Stimulated activated CD4-positive, alpha-beta T cell treated with anti-CD3 and anti-CD28 coated beads, TNF-alpha, amount 100 ng/mL, for 24 hours (primary cell): ENCODE data around the gene PTPN13.
"Not testable (repeated sequence)": the region's sequence is repeated elsewhere in the genome, so short reads cannot be mapped to it uniquely, and the experiment has no call there.

Source experiments
- DNase-seq, 3 experiments: peaks; one replicate each; pipeline ENCODE4 v3.0.0-alpha.2; 2020; ENCODE audit warnings: low read depth in 3 of 3

Gene PTPN13

DNA sequence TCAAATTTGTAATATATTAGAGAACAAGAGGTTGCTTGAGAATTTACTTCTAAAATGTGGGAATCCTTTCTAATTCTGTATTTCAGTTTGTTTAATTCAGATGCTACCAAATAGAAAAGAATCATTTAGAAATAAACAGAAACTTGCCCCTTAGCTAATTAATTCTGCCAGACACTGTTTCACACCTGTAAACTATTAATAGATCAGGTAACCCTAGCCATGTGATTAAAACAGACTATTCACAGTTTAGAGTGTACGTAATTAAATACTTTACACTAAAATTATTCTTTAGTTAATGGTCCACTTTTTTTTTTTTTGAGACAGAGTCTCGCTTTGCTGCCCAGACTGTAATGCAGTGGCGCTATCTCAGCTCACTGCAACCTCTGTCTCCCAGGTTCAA lies 124.0 kb downstream of the PTPN13 start:
- no peak for DNase-seq

DNA sequence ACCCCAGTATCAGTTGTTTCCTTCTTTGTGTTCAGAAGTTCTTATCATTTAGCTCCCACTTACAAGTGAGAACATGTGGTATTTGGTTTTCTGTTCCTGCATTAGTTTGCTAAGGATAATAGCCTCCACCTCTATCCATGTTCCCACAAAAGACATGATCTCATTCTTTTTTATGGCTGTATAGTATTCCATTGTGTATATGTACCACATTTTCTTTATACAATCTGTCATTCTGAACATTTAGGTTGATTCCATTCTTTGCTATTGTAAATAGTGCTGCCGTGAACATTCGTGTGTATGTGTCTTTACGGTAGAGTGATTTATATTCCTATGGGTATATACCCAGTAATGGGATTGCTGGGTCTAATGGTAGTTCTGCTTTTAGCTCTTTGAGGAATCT lies 125.0 kb downstream of the PTPN13 start:
- not testable (repeated sequence) for DNase-seq

DNA sequence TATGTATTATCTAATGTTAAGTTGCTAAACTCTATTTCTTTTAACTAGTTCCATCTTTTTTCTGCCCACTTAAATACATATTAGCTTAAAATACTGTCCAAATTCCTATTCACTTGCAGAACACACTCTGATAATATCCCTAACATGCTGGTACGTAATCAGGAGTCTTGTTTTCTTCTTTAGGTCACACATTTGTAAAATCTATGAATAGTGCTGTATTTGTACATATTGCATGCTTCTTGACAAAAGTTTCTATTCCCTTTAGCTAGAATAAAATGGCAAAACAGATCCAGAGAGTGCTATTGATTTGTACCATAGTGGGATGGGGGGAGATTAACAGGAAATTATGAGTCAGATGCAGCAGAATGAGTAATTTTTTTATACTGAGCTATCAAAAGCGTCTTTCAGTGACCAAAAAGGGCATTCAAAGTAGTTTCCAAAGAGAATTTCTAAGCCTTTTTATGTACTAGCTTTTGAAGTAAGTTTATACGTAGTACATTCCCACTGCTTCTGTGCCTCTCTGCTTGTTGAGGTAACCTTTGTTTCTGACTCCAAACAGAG lies 126.5 kb downstream of the PTPN13 start:
- DNase-seq, result no peak

DNA sequence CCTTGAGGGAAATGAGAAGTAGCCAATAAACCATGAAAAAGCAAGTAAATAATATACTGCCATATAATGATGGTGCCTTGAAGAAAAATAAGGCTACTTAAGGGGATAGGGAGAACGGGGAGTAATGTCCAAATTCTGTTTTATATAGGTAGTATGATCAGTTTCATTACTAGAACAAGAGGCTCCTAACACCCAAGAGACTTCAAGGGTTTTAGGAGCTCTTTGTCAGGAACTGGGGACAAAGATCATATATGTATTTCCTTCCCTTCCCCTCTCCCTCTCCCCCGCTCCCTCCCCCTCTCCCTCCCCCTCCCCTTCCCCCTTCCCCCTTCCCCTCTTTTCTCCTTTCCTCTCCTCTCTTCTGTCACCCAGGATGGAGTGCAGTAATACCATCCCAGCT lies 127.3 kb downstream of the PTPN13 start:
- DNase-seq, result no peak

DNA sequence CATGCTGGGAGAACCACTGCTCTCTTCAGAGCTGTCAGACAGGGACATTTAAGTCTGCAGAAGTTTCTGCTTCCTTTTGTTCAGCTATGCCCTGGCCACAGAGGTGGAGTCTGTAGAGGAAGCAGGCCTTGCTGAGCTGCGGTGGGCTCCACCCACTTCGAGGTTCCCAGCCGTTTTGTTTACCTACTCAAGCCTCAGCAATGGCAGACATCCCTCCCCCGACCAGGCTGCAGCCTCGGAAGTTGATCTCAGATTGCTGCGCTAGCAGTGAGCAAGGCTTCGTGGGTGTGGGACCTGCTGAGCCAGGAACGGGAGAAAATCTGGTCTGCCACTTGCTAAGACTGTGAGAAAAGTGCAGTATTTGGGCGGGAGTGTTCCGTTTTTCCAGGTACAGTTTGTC lies 136.2 kb downstream of the PTPN13 start:
- no peak for DNase-seq

DNA sequence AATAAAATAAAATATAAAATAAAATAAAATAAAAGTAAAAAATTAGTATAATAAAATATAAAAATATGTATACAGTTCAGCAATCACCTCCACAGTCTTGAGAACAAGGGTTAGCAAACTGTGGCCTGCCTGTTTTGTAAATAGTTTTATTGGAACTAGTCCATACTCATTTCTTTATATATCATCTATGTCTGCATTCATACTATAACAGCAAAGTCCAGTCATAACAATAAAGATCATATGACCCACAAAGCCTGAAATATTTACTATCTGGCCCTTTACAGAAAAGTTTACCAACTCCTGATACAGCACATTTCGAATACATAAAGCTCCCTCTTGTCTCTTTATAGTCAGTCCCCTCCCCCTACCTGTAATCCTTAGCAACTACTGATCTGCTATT lies 143.1 kb downstream of the PTPN13 start:
- no peak for DNase-seq

DNA sequence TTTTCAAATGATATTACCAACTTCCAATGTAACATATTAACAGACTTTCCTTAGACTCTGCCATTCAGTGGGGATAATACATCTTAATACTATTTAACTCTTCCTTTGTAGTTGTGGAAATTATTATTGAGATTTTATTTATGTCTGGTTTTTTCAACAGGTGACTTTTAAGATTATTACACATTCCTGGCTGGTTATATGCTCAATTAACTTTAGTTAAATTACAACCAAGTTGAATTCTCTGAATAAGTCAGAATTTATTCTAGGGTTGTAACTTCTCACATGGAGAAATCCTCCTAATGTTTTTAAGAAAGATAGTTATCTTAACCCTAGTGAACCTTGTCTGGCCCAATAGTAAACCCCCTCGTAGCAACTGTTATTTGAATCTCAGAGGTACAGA lies 147.7 kb downstream of the PTPN13 start:
- no peak for DNase-seq

DNA sequence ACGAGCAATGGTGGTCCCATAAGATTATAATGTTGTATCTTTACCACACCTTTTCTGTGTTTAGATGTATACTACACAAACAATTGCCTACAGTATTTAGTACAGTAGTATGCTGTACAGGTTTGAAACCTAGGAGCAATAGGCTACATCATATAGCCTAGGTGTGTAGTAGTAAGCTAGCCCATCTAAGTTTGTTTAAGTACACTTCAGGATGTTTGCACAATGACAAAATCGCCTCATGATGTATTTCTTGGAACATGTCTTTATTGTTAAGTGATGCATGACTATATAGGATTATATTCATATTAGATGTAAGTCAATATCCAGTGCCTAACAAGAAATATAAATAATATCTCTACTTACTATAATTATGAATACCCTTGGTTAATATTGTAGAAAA lies 150.5 kb downstream of the PTPN13 start:
- no peak for DNase-seq

DNA sequence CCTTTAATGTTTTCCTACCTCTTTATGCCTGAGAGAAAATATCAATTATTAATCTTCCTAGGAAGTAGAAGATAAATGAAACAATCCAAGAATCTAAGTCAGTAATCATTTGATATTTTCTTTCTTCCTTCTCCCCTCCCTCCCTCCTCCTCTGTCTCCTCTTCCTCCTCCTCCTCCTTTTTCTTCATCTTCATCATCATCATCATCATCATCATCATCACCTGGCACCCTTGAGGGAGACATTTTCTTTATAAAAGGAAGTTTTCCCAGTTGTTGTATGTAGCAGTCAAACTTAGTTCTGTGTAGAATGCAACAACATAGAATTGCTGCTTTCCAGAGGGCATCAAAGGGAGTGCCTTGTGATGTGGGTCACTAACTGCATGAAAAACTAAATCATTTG lies 155.0 kb downstream of the PTPN13 start:
- no peak for DNase-seq

DNA sequence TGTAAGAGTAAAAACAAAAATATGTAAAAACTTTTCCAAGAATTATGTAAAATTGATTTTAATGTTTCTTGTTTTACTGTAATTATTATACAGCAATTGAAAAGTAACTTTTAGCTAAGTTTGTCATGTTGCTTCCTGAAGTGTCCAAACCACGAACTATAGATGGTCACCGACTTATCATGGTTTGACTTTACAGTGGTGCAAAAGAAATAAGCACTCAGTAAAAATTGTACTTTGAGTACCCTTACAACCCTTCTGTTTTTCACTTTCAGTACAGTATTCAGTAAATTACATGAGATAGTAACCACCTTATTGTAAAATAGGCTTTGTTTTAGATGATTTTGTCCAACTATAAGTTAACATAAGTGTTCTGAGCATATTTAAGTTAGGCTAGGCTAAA lies 161.3 kb downstream of the PTPN13 start:
- DNase-seq, result no peak

DNA sequence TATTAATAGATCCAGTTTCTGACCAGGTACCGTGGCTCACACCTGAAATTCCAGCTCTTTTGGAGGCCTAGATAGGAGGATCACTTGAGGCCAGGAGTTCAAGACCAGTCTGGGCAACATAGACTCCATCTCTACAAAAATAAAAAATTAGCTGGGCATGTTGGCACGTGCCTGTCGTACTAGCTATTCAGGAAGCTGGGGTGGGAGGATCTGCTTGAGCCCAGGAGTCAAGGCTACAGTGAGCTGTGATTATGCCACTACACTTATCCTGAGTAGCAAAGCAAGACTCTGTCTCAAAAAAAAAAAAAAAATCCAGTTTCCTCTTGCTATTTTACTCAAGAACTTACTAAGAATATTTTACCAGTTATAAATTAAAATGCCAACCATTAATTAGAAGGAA lies 163.4 kb downstream of the PTPN13 start:
- no peak for DNase-seq

DNA sequence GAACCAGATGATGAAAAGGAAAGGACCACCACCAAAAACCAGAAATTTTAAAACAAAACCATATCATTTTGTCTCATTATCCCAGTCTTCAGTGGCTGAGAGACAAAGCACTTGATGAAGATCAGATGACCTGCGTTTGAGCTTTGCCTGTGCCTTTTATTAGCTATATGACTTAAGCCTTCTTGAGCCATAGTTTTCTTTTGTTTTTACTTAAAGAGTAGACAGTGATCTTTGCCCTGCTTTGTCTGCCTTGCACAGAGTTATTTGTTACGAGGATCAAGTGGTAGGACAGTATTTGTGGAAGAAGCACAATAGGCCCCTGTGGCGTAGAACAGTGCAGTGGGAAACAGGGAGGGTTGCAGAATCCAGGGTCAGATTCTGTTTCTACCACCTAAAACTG lies 165.2 kb downstream of the PTPN13 start:
- no peak for DNase-seq

DNA sequence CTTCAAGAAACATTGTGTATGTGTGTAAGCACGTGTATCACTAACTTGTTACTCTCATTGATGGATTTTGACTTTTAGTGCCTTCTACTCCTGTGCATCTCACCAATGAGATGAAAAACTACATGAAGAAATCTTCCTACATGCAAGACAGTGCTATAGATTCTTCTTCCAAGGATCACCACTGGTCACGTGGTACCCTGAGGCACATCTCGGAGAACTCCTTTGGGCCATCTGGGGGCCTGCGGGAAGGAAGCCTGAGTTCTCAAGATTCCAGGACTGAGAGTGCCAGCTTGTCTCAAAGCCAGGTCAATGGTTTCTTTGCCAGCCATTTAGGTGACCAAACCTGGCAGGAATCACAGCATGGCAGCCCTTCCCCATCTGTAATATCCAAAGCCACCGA lies 168.5 kb downstream of the PTPN13 start:
- DNase-seq, result no peak

DNA sequence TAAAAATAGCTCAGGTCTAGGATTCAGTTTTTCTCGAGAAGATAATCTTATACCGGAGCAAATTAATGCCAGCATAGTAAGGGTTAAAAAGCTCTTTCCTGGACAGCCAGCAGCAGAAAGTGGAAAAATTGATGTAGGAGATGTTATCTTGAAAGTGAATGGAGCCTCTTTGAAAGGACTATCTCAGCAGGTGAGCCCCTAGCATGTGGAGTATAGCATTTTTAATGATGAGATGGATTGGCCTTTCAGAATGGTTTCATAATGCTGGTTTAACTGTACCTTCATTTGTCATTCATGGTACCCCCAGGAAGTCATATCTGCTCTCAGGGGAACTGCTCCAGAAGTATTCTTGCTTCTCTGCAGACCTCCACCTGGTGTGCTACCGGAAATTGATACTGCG lies 175.7 kb downstream of the PTPN13 start:
- DNase-seq, result no peak

DNA sequence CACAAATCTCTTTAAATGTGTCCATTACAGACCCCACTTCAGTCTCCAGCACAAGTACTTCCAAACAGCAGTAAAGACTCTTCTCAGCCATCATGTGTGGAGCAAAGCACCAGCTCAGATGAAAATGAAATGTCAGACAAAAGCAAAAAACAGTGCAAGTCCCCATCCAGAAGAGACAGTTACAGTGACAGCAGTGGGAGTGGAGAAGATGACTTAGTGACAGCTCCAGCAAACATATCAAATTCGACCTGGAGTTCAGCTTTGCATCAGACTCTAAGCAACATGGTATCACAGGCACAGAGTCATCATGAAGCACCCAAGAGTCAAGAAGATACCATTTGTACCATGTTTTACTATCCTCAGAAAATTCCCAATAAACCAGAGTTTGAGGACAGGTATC lies 177.0 kb downstream of the PTPN13 start:
- no peak for DNase-seq

DNA sequence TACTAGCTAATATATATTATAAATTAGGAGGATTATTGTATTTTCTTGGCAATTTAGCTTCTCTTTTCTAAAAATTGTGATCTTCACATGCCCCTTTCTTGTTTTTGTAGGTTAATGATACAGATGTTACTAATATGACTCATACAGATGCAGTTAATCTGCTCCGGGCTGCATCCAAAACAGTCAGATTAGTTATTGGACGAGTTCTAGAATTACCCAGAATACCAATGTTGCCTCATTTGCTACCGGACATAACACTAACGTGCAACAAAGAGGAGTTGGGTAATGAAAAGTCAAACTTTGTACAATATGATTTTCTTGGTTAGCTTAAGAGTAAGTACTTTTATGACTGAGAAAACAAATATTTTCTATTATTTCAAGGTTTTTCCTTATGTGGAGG lies 180.9 kb downstream of the PTPN13 start:
- DNase-seq, result no peak

DNA sequence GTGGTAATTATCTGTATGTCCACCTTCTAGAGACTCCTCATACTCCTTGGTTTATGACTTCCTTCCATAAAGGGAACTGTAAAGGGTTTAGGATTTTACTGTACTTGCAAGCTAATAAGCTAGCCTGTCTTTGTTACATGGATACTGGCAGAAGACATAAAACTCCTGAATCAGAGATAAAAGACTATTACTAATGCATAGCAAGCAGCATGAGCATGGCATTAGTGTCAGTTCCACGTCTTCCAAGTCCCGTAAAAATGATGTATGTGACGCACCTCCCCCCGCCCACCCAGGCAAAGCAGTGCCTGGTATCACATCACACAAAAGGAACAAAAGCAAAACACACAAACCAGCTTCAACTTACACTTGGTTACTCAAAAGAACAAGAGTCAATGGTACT lies 184.1 kb downstream of the PTPN13 start:
- DNase-seq, result no peak

DNA sequence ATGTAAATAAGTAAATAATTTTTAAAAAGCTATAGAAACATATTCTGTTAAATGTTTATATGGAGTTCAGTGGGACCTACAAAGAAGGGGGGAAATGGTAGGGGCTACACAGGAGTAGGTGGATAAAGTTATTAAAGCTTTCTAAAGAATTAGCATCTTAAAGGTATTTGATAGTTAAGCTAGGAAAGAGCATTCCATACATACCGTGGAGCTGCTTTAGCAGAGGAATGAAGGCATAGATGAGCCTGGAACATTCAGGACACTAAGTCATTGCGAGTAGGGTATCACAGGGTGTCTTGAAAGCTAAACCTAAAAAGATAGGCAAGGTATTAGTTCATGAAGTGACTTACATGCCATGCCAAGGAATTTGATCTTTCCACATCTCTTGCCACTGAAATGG lies 194.7 kb downstream of the PTPN13 start:
- DNase-seq, result no peak

DNA sequence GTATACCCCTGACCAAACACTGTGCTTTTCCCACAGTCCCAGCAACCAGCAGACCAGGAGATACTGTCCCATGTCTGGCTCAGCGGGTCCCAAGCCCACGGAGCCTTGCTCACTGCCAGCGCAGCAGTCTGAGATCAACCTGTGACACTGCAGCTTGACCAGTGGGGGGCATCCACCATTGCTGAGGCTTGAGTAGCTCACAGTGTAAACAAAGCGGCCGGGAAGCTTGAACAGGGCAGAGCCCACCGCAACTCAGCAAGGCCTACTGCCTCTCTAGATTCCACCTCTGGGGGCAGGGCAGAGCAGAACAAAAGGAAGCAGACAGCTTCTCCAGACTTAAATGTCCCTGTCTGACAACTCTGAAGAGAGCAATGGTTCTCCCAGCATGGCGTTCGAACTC lies 197.0 kb downstream of the PTPN13 start:
- no peak for DNase-seq

DNA sequence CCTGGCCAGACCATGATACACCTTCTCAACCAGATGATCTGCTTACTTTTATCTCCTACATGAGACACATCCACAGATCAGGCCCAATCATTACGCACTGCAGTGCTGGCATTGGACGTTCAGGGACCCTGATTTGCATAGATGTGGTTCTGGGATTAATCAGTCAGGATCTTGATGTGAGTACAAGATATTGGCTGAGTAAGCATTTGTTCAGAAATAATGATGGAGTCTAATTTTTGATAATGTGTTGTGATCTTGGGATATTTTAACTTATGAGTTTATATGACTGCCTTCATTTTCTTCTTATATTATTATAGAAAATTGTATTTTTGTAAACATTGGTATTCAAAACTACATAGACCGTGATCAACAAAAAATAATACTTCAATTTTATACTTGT lies 215.7 kb downstream of the PTPN13 start:
- DNase-seq, result no peak

DNA sequence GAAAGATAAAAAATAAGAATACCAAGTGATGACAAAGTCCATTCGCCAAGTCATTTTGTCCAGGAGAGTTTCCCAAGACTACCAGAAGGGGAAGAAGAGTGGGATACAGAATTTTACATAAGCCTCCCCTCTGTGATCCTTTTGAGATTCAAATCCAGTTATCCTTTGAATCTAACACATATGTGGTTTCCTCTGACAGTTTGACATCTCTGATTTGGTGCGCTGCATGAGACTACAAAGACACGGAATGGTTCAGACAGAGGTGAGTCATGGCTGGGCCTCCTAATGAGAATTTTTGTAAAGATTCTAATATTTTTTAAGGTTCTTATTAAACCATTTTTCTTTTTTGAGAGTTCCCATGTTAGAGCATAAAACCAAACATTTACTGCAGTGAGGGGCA lies 216.7 kb downstream of the PTPN13 start:
- DNase-seq, result no peak

DNA sequence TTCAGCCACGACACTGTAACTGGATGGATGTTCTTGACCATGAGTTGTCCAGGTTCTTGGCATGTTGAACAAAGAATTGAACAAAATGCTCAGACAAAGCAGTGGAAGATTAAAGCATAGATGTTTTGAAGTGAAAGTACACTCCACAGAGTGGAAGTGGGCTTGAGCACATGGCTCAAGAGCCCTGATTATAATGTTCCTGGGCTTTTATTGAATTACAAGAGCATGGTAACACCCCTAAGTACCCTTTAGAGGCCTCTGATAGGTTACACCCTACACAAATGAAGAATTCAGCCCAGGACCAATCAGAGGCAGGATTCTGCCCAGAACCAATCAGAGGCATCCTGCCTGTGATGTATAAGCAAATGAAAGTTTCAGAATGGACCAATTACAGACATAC lies 221.5 kb downstream of the PTPN13 start:
- DNase-seq, result no peak

DNA sequence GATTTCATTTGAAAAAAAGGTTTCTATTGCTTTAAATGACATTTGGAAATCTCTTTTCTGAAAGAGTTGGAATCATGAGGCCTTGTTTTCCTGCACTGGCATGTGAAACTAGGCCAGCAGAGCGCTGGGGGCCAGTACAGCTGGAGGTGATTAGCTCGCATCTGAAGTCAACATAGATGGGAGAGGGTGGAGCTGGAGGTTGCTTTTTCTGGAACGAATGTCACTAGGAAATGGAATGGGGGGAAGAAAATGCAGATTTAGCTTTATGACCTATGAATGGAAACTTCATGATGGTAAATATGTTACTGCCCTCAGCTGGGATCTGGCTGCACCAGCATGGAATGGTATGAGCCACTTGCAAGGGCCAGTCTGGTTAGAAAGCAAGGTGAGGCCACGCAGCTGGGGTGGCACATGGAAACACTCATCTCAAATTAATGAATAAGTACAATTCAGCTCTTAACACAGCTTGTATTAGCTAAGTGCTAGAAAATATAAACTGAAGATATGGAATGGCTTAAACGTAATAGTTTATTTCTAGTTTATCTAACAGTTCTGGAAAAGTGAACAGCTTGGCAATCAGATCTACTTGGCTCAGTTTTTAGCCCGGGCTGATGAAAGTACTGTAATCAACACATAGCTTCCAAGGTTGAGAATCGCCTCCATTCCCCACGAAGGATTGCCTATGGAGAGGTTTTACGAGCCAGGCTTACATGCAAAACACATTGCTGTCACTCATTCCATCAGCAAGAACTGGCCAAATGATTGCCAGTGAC lies 222.6 kb downstream of the PTPN13 start:
- no peak for DNase-seq

DNA sequence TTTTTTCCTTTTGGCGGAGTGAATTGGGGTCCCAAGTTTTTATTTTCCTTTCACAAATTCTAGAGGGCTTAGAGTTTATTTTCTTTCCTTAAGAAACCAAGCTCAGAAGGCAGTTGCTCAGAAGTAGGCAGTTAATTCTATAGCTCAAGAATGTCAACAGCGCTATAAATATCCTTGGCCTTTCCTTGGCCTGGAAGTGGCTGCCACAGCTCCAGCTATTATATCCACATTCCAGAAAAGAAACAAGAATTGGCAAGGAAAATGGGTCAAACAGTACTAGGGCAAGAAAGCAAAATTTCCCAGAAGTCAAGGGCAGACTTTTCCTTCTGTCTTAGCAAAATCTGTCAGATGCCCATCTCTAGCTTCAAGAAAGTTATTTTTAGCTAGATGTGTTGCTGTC lies 224.1 kb downstream of the PTPN13 start:
- DNase-seq, result no peak
